ENCODE data around the gene REX1BD. TPM values are rescaled to one million over a fixed set of nuclear protein-coding genes. Genes with fewer than 3 reads are reported as not detected.
A peak's percentile ranks its signal among the peaks of the same experiment; 100 is the strongest.

The REX1BD gene
- total and polyA plus RNA-seq, 9 donors, result 5.3 to 146 (median 66.7) TPM

GRCh38 chr19:18633321-18633720, 44.7 kb downstream of the REX1BD start:
- no peak for TF ChIP-seq POLR2A (IDR thresholded peaks at IDR 0.05)
- no peak overlapping the region for H3K27ac ChIP-seq
- intact Hi-C loops (cut with DNase I), result no loop called here
- no peaks in the 10 kb centered on the region for H3K27me3 ChIP-seq
- H3K4me3 ChIP-seq, result no peak overlapping the region
- WGBS, 3 donors, result 47 to 64% (median 51%) methylated on average over 7 to 8 of the region's 8 CpGs
- H3K36me3 ChIP-seq, result no peaks in the 10 kb centered on the region
- H3K9me3 ChIP-seq, result no peaks in the 10 kb centered on the region
- H3K4me1 ChIP-seq (ENCODE audit: insufficient read depth), result peaks cover 6% of the 10 kb centered on the region
- DNase-seq, result no peak

GRCh38 chr19:18634612-18635297, 46.2 kb downstream of the REX1BD start:
- no peak overlapping the region for H3K4me3 ChIP-seq
- no peak for TF ChIP-seq POLR2A (IDR thresholded peaks at IDR 0.05)
- TF ChIP-seq EP300 (IDR thresholded peaks at IDR 0.05), result no peak
- no peak for TF ChIP-seq CTCF (IDR thresholded peaks at IDR 0.05)
- no peak for DNase-seq
- H3K27me3 ChIP-seq, result no peaks in the 10 kb centered on the region
- no peaks in the 10 kb centered on the region for H3K36me3 ChIP-seq
- intact Hi-C loops (cut with DNase I), result no loop called here
- peaks cover 6% of the 10 kb centered on the region for H3K4me1 ChIP-seq (ENCODE audit: insufficient read depth)
- 29 to 46% (median 31%) methylated on average over 12 of the region's 12 CpGs for WGBS, 3 donors
- no peak overlapping the region for H3K27ac ChIP-seq
- no peaks in the 10 kb centered on the region for H3K9me3 ChIP-seq

- H3K4me1 ChIP-seq (ENCODE audit: insufficient read depth), result peaks cover 6% of the 10 kb centered on the region
- H3K36me3 ChIP-seq, result no peaks in the 10 kb centered on the region
- no peak for DNase-seq
- no peak overlapping the region for H3K4me3 ChIP-seq
- intact Hi-C loops (cut with DNase I), result no loop called here
- TF ChIP-seq CTCF (IDR thresholded peaks at IDR 0.05) (no peak), POLR2A (IDR thresholded peaks at IDR 0.05) (no peak), EP300 (IDR thresholded peaks at IDR 0.05) (no peak)
- H3K27me3 ChIP-seq, result no peaks in the 10 kb centered on the region
- H3K9me3 ChIP-seq, result no peaks in the 10 kb centered on the region
- WGBS, 3 donors, result 14% methylated on average over 6 of the region's 6 CpGs
- H3K27ac ChIP-seq, result no peak overlapping the region
These were observed 47.2 kb downstream of the REX1BD start for GRCh38 chr19:18635831-18636182.

GRCh38 chr19:18636183-18636968, 47.8 kb downstream of the REX1BD start:
- Histone ChIP-seq H3K9me3 (no peaks in the 10 kb centered on the region), H3K36me3 (no peaks in the 10 kb centered on the region), H3K27me3 (no peaks in the 10 kb centered on the region), H3K27ac (peak overlapping the region in 1 of 2 donors; percentile 76), H3K4me3 (peak overlapping the region; percentile 62), H3K4me1 (ENCODE audit: insufficient read depth) (peaks cover 6% of the 10 kb centered on the region)
- intact Hi-C loops (cut with DNase I), result no loop called here
- WGBS, 3 donors, result 1% methylated on average over 38 to 44 of the region's 44 CpGs
- DNase-seq, result peak; percentile 98 to 99 (median 99)
- TF ChIP-seq CTCF (IDR thresholded peaks at IDR 0.05) (no peak), EP300 (IDR thresholded peaks at IDR 0.05) (no peak), POLR2A (IDR thresholded peaks at IDR 0.05) (peak; percentile 20)

Measured in ovary (tissue), 9 donors.